Ishikawa (cell line): ENCODE data around the gene BACH2.

Source experiments
- CEBPB ChIP-seq: IDR thresholded peaks from 2 replicates; pipeline ENCODE4 v1.6.1; 2012
- CREB1 ChIP-seq: IDR thresholded peaks from 2 replicates; pipeline ENCODE4 v1.6.1; 2012; ENCODE audit warnings: low read depth
- EGR1 ChIP-seq: IDR thresholded peaks from 2 replicates; pipeline ENCODE4 v1.6.1; 2012
- EP300 ChIP-seq: IDR thresholded peaks from 2 replicates; pipeline ENCODE4 v1.6.1; 2012; ENCODE audit warnings: borderline replicate concordance
- FOXM1 ChIP-seq: IDR thresholded peaks from 2 replicates; pipeline ENCODE4 v1.6.1; 2012; ENCODE audit warnings: low read depth, borderline replicate concordance
- NFIC ChIP-seq: IDR thresholded peaks from 2 replicates; pipeline ENCODE4 v1.6.1; 2012
- RAD21 ChIP-seq: IDR thresholded peaks from 2 replicates; pipeline ENCODE4 v1.6.1; 2012; ENCODE audit warnings: low read depth
- TAF1 ChIP-seq: IDR thresholded peaks from 2 replicates; pipeline ENCODE4 v1.6.1; 2012; ENCODE audit warnings: low read depth, mild to moderate bottlenecking
- TCF12 ChIP-seq: IDR thresholded peaks from 2 replicates; pipeline ENCODE4 v1.6.1; 2012; ENCODE audit warnings: low read depth
- TEAD4 ChIP-seq: IDR thresholded peaks from 2 replicates; pipeline ENCODE4 v1.6.1; 2012
- YY1 ChIP-seq: IDR thresholded peaks from 2 replicates; pipeline ENCODE4 v1.6.1; 2012; ENCODE audit warnings: low read depth
- TF ChIP-seq, protein P1 (sequence below): IDR thresholded peaks from 2 replicates; pipeline ENCODE4 v1.6.1; 2012
- TF ChIP-seq, protein P2 (sequence below): IDR thresholded peaks from 2 replicates; pipeline ENCODE4 v1.6.1; 2012; ENCODE audit warnings: low read depth, mild to moderate bottlenecking

DNA sequence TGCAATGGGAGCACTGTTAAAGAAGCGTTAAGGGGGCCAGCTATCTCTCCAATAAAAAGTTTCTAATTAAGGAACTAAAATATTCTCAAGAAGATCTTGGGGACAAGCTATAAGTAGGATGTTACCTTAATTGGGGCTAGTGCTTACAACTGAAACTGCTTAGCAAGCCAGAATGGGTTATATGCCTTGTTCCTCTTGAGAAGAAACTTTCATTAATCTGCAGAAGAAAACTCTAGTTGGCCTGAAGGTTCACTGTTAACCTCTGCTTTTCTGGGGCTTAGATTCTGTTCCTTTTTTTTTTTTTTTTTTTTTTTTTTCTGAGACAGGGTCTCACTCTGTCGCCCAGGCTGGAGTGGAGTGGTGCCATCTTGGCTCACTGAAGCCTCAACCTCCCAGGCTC lies 82.2 kb downstream of the BACH2 start:
- TF ChIP-seq FOXM1 (no peak), EP300 (no peak), RAD21 (no peak), TCF12 (no peak), CREB1 (no peak), TEAD4 (no peak), CEBPB (no peak), TAF1 (no peak), YY1 (no peak), EGR1 (no peak), NFIC (no peak)
- TF ChIP-seq, protein P1, sequence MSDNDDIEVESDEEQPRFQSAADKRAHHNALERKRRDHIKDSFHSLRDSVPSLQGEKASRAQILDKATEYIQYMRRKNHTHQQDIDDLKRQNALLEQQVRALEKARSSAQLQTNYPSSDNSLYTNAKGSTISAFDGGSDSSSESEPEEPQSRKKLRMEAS: no peak
- TF ChIP-seq, protein P2, sequence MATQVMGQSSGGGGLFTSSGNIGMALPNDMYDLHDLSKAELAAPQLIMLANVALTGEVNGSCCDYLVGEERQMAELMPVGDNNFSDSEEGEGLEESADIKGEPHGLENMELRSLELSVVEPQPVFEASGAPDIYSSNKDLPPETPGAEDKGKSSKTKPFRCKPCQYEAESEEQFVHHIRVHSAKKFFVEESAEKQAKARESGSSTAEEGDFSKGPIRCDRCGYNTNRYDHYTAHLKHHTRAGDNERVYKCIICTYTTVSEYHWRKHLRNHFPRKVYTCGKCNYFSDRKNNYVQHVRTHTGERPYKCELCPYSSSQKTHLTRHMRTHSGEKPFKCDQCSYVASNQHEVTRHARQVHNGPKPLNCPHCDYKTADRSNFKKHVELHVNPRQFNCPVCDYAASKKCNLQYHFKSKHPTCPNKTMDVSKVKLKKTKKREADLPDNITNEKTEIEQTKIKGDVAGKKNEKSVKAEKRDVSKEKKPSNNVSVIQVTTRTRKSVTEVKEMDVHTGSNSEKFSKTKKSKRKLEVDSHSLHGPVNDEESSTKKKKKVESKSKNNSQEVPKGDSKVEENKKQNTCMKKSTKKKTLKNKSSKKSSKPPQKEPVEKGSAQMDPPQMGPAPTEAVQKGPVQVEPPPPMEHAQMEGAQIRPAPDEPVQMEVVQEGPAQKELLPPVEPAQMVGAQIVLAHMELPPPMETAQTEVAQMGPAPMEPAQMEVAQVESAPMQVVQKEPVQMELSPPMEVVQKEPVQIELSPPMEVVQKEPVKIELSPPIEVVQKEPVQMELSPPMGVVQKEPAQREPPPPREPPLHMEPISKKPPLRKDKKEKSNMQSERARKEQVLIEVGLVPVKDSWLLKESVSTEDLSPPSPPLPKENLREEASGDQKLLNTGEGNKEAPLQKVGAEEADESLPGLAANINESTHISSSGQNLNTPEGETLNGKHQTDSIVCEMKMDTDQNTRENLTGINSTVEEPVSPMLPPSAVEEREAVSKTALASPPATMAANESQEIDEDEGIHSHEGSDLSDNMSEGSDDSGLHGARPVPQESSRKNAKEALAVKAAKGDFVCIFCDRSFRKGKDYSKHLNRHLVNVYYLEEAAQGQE: no peak
